Hepatic stellate cell (primary cell): ENCODE measurements around the gene IRX4.

Experiments used
- DNase-seq: peaks from one replicate; pipeline ENCODE4 v3.0.0; 2011; ENCODE audit warnings: low spot score

IRX4 gene

DNA sequence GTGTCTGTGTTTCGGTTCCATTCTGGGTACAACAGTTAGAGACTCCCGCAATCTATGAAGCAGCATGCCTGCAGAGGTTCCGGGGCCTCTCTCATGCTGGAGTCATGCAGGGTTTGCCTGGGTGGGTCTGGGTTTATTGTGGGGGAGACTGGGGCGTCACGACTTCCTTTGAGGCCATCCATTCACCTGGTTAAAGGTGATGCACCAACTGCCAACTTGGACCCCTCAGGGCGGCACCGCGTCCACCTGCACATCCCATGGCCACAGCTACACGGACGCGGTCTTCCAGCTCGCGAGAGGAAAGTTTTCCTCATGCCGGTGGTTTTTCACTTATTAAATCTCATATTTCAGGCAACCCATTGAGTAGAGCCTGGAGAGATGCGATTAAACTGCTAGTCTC is 30.9 kb upstream of the IRX4 start:
- DNase-seq: no peak

DNA sequence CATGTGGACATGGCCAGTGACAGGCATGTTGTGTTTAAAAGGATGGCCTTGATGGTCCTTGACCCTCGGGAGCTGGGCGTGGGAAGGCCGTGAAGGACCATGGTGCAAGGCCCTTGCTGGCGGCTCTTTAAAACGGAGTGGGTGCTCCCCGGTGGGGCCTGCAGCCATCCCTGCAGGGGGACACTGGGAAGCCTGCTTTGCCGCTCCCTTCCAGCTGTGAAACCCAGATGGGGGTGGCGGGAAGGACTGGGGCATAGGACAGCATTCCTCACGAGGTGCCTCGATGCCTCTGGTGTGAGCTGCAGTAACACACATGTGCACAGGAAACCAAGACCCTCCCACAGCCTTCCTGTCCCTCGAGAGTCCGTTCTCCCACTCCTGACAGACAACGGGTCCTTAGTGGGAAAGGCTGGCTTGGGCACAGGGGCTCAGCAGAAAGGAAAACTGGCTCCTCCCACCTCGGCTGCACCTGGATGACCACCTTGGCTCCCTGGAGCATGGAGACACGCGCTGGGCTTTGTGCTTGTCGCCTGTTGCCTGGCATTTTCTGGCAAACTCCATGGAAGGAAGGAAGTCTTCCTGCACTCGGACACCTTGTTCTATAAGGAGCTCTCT is 30.3 kb upstream of the IRX4 start:
- DNase-seq: no peak

DNA sequence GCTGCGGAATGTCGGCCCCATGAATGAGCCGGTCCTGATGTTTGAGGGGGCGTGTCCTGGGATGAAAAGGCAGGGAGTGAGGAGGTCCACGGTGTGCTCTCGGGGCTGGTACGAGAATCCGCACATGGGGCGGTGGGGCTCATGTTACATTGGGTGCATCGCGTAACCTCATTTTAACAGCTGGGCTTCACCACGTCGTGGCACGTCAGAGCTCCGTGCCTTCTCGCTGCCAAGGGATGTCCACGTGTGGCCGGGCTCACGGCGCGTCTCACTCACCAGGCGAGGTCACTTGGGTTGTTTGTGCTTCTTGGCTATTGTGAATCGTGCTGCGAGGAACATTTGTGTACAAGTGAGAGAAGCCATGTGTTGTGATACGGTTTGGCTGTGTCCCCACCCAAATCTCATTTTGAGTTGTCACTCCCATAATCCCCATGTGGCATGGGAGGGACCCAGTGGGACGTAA is 29.1 kb upstream of the IRX4 start:
- no peak for DNase-seq

DNA sequence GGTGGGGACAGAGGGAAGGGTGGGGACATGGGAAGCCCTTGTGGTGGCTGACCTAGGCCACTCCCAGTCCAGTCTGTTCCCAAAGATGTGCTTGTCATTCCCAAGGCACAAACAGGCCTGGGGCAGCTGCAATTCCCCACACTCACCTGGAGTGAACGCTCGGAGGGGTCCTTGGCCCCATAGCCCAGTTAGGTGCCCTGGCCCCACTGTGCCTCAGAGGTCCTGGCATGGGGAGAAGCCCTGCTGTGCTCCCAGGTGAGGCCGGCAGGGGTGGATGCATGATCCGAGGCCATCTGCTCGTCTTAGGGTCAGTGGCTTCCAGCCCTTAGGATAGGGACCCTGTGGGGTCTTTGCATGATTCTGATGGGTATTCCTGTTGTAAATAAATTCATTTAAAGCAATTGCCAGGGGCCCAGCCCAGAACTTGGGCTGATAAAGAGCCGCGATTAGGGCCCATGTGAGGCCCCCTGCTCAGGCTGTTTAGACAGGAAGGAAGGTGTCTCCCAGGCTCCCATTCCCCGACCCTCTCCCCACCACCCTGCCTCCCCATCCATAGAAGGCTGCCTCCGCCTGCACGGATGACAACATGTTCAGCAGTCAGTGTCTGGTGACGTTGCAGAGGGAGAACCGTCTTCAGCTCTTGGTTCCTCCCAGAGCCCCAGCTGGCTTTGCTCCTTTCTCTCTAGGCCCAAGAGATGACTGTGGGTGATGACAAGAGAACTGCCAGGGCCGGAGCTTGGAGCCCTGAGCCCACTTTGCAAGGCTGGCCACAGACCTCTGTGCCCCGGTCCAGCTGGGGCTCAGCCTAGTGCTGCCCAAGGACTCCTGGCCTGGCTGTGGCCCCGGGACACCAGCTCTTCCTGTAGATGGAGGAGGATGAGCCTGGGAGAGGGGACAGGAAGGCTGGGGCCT is 28.4 kb upstream of the IRX4 start:
- no peak for DNase-seq

DNA sequence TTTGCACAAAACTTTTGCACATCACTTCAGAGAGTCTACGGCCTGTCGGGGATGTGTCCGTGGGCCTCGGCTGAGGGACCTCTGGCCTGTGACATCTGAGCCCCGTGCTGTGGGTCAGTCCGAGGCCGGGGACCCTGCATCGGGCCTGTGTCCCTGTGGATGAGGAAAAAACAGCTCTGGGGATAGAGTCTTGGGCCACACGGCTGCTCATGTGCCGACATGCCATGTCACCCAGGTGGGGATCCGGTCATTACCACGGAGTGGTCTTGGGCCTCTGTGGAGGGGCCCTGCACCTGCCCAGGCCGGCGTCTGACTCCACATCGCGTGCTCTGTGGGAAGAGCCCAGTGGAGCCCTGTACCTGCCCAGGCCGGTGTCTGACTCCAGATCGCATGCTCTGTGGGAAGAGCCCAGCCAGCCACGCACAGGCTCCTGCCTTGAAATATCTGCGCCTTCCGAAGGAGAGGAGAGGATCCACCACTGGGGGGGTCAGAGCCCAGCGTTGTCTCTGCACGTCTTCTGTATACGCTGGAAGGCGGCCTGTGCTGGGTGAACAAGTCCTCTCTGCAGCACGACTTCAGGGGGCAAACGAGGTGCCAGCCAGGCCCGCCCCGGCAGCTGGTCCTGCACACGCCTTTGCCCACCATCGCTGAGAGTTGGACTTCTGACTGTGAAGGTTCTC is 27.5 kb upstream of the IRX4 start:
- no peak for DNase-seq

DNA sequence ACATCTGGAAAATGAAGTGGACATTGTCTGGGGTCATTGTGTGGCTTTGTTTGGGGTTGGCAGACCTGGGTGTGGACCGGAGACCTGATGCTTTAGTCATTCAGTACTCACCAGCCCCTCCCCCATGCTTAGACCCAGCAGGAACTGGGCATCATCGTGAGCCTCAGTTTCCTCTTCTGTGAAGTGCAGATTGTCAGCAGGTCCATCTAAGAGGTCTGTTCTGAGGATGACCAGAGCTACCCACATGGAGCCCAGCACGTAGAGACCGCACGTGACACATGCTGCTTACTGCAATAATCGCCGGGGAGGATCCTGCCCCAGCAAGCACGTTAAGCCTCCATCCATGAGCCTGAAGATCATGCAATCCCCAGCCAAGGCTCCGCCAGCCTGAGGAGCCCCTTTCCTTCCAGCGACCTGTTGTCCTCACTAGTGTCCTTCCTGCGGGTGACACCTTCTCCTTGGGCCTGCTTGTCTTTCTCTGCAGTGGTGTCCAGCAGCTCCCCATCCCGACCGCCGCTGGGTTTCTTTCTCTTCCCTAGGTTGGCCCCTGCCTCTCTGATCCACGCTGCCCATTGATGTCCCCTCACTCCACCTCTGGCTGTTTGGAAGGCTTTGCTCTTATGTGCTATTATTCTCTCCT is 26.7 kb upstream of the IRX4 start:
- DNase-seq: no peak

DNA sequence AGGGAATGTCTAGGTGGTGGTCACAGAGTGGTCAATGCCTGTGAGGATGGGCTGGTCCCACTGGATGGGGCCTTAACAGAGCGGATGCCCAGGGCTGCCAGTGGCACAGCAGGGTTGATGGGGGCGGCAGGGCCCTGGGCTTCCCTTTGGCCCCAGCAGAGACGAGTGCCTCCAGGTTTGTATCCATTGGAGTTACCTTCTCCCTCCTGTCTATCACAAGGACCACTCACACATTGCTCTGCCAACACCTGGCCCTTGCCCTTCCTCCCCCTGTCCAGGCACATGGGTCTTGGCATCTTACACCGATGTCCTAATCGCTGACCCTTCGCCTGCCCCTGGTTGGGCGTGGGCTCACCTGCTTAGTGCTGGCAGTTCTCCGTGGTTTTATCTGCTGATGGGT is 26.2 kb upstream of the IRX4 start:
- no peak for DNase-seq

DNA sequence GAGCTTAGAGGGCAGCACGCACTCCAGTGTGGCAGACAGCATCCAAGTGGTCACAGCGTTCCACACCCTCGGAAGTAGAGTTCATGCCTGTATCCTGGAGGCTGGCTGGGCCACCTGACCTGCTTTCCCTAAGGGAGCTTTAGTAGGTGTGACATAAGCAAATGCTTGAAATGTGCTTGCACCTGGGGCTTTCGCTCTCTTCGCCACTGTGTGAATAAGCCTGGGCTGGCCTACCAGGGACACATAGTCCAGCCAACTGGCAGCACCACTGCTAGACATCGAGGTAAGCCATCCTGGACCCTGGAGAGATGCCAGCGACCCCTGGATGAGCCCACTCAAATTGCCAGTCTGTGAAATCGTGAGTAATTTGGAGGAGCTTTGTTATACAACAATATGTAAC is 24.9 kb upstream of the IRX4 start:
- DNase-seq: no peak

DNA sequence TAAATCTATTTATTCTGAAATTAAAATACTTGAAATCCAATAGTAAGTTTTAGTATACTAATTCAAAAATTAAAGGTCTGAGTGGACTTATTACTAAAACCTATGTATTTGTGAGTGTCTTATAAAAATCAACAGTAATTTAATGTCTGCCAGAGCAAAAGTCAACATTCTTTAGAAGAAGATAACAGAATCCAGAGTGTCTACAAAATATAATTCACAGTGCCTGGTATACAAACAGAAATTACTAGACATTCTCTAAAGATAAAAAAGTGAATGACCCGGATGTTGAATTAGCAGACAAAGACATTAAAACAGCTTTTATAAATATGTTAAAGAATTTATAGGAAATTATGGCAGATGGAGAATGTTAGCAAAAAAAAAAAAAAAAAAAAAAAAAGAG is 22.4 kb upstream of the IRX4 start:
- no peak for DNase-seq

DNA sequence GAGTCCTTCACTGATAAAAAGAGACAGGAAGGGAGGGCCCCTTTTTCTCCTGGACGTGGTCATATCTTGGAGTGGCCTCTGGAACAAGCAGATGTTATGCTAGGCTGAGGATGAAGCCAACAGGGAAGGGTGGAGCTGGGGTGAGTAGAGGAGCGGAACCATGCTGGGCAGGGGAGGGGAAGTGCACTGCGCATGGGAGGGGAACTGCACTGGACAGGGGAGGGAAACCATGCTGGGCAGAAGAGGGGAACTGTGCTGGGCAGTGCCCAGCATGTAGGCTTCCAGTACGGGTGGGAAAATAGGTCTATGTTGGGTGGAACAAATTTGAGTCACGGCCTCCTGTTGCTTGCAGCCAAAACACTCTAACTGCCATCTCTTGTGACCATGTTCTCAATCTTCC is 19.3 kb upstream of the IRX4 start:
- DNase-seq: no peak

DNA sequence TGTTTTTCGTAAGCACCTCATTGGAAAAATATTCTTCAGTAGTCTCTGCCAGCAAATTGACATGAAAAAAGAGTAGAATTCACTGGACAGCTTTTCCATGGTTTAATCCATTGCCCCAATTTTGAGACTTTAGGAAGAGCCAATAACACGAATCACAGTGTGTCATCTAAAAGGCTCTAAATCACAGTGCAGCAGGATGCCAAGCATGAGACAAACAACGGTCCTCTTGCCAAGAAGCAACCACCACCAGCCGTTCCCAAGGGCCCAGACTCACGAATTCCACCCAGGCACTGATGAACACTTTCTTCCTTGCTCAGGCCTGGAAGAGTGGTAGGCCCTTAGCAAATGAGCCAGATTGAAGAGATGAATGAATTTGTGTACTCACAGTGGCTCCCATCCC is 18.3 kb upstream of the IRX4 start:
- no peak for DNase-seq

DNA sequence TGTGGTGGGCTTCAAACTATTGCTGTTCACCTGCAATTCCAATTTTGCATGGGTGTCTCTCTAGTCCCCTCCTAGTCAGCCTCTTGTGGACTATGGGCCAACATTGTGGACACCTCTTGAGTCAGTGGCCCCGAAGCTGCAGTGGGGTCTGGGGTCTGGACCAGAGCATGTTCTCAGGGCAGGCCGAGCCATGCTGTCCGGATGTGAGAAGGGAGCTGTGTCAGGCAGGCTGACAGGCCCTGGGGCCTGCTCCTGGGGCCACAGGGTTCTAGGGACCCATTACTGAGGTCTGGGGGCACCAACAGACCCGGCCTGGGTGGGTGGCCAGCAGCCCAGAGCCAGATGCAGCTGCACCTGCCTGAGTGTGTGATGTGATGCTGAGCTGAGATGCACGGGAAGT is 16.5 kb upstream of the IRX4 start:
- DNase-seq: no peak

DNA sequence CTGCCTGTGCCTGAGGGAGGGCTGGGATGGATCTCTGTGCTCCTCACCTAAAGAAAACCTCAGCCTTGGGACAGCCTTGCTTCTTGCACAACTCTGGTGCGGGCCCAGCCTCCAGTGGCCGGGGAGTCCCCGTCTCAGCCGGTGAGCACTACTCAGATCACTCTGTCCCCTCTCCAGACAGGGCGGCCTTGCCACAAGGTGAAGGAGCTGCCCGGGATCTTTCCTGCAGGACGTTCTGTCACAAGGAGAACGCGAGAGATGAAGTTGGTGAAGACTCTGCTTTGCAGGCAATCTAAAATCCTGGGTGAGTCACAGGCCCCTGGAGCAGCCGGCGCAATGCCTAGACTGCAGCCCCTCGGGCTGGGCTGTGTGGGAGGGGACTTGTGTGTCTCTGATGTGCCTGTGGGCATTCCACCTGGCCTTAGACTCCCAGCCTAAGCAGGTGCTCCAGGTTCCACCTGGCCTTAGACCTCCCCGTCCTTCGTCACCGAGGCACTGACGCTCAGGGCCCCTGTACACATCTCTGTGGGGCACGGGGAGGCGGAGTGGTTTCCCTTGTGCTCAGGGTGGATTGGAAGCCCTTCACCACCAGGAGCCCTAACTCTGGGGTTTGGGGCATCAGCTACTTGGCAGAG is 15.2 kb upstream of the IRX4 start:
- DNase-seq: no peak

DNA sequence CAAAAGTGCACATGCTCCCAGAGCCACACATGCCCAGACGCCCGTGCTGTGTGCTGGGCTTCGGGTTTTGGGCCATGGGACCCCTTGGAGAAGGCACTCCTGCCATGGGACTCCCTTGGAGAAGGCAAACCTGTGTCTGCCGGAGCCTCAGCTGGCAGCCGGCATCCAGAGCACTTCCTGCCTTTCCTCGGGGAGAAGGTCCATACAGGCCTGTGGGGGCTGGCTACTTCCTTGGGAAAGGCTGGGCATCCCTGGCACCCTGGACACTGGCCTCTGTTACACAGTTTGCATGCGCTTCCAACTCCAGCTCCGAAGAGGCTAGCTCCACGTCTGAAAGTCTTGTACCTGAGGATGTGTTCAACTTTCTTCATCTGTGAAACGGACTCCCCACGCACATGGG is 14.7 kb upstream of the IRX4 start:
- DNase-seq: no peak

DNA sequence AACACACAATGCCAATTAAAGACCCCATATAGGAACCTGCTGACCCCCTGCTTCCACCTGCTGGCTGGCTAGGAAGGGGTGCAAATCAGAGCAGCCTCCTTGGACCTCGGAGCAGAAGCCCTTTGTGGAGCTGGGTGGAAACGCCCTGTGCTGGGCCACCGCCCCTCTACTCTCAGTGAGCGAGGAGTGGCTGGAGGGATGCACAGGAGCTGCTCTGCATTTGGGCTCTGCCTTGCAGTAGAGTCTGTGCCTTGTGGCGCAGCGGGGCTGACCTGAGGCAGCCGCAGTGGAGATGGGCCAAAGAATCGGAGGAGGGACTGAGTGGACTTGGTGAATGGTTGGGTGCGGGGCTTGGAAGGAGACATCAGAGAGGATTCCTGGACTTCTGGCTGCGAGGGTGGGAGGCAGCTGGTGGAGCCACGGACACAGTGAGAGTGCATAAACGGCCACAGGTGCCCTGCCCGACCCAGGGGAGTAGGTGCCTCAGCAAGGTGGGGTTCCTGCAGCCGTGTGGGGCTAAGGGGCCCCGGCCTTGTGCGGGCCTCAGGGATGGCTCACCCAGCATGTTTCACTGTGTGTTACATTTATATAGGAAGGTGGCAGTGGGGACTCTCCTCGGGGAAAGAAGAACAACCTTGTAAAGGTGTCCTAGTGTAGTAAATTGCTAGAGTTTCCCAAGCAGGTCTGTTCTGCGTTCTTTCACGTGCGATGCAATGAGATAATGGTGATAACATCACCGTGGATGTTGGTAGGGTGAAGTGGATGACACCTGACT is 14.1 kb upstream of the IRX4 start:
- no peak for DNase-seq

DNA sequence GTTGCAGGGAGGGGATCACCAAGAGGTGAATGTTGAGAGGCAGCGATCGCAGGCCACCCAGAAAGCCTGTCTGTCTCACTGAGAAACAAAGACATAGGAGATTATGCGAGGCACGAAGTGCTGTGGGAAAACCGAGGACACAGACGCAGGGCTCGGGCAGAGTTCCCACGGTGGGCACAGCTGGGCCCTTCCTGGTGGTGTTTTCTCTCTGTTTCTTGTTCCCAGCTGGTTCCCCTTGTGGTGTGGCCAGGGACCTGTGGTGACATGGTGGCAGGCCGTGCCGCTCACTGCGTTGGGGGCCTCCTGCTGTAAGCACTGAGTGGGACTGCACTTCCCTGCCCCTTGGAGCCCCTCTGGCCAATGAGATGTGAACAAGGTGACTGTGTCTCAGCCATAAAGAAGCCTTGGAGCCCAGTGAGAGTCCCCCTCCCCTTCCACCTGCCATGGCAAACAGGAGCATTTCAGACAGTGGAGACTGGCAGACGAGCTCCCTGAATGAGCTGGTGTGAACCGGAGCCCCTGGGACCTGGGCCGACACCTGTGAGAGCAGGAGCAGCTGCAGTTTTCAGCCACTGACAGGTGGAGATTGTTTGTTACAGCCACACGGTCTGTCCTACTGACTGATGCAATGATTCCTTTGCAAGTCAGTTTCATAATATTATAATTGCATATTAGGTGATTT is 13.2 kb upstream of the IRX4 start:
- no peak for DNase-seq

DNA sequence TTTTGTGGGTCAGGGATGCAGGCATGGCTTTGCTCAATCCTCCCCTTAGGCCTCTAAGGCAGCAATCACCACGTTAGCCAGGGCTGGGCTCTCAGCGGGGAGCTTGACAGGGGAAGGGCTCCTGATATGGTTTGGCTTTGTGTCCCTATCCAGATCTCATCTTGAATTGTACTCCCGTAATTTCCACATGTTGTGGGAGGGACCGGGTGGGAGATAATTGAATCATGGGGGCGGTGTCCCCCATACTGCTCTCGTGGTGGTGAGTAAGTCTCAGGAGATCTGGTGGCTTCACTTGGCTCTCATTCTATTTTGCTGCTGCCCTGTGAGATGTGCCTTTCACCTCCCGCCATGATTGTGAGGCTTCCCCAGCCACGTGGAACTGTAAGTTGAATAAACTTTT is 11.5 kb upstream of the IRX4 start:
- no peak for DNase-seq

DNA sequence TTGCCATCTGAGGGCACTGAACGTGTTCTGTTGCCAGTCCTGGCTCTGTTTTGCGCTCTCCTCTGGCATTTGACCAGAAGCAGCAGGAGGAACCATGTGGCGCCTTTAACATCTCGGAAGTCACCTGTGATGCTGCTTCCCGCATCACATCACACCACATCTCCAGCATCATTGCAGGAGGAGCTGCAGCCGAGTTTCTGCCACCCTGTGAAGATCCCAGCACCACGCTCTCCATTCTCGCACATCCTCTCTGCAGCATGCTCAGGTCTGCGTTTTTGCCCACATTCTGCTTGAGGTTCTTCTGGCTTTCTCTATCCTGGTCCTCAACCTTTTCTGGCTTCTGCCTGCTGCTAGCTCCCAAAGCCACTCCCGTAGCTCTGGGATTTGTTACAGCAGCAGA is 11.0 kb upstream of the IRX4 start:
- DNase-seq: no peak

DNA sequence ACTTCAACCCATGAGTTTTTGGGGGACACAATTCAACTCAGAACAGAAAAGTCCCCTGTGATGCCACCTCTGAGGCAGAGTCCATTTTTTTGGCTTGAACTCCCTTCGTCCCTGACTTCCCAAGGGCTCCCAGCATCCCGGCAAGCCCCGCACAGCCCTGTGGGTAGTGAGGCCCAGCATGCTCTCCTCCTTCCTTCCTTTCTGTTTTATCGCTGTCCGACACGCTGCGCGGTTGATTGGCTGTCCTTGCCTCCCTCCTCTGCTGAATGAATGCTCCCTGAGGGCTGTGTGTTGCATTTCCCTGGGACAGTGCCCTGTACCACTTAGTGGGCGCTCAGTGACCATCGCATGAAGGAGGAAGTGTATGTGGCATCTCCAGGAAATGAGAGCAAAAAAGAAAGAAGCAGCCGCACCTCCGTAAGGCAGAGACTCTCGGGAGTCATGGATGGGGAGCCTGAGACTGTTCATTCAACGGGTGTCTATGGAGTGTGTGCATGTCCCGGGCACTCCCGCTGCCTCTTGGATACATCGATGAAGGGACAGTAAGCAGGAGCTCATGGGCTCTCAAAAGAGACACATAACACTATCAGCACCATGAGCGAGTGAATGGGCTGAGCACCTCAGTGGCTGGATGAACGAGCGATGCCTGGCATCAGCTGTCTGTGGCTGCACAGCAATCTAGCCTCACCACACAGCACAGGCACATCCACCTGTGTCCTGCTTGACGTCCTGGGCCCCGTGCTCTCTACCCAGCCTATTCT is 10.1 kb upstream of the IRX4 start:
- no peak for DNase-seq

DNA sequence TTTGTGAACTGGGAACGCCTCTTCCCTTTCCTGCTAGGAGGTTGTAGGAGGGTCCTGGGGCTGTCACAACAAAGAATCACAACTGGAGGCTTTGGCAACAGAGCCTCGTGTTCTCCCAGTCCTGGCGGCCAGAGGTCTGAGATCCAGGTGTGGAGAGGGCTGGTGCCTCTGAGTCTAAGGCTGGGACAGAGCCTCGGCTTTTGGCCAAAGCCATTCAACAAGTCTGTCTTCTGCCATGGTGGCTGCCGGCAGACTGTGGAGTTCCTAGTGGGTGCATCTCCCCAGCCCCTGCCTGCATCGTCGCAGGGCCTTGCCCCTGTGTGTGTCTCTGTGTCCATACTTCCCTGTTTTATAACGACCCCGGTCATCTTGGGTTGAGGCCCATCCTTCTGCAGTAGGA is 9.5 kb upstream of the IRX4 start:
- DNase-seq: no peak
